Hindlimb muscle (tissue), 1 donor: Measurements from ENCODE around the gene PEMT. TPM values are rescaled to one million over a fixed set of nuclear protein-coding genes. Genes with fewer than 3 reads are reported as not detected.

Experiments used
- DNase-seq: peaks from one replicate; pipeline ENCODE4 v3.0.0-alpha.2; 2013
- polyA plus RNA-seq: library from polyadenylated mRNA; unstranded; fragments of 120-200 nt; gene quantifications from one replicate; pipeline ENCODE4 v1.2.1, GENCODE V29; 2013; ENCODE audit not compliant: insufficient read length

Gene PEMT
- polyA plus RNA-seq, 1 donor = 28.3 TPM

GRCh38 chr17:17605083-17605728 lies 13.7 kb upstream of the PEMT start:
- no peak for DNase-seq

DNA sequence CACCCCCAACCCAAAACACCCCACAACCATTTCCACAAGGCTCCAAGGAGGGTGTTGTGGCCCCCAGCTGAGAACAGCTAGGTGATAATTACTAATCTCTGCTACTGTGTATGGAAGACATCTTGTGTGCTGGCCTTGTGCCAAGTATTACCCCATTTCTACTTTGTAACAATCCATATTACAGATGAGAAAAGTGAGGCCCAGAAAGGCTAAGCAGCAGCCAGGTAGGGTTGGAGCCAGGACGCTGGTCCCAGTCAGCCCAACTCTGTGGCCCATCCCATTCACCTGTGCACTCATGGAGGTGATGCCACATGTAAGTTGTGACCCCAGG lies 12.4 kb upstream of the PEMT start:
- DNase-seq = no peak

DNA sequence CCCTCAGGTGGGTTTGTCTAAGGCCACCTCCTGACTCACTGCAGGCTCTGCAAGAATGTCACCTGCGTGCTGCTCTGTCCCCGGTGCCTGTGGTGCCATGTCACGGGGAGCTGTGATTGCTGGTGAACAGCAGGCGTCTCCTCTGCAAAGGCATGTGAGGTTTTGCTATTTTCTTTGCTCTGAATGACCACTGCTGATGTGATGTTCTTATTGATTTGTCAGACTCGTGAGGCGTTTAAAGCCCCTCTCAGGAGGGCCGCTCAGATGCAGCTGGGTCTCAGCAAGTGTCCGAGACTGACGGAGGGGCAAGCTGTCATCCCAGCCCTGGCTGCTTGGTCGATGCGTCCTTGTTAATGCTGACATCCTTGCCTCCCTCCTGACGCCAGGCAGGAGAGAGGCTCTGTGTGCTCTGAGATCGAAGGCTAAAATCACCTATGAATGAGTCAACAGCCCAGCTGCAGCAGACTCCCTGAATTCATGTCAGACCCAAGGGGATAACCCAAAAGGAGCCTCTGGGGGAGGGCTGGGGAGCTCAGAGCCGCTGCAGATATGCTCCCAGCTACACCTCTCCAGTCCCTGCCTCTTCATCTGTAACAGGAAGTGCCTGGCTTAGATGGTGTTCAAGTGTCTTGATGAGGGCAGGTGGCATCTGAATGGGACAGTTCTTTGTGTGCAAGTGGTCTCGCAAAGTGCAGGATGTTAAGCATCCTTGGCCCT lies 11.8 kb upstream of the PEMT start:
- no peak for DNase-seq

DNA sequence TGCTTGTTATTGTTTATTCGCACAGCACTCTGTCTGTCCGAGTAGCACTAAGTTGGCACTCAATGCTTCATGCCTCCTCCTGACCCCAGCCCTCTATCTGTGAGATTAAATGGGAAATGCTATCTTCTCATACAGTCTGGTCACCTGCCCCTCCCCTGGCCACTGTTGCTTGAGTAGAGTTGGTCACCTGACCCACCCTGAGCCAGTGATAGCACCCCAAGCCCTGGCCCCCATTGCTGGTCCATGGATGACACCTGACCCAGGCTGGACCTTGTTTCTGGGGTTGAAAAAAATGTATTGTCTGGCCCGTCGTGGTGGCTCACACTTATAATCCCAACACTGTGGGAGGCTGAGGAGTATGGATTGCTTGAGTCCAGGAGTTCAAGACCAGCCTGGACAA lies 8.5 kb upstream of the PEMT start:
- DNase-seq = no peak

DNA sequence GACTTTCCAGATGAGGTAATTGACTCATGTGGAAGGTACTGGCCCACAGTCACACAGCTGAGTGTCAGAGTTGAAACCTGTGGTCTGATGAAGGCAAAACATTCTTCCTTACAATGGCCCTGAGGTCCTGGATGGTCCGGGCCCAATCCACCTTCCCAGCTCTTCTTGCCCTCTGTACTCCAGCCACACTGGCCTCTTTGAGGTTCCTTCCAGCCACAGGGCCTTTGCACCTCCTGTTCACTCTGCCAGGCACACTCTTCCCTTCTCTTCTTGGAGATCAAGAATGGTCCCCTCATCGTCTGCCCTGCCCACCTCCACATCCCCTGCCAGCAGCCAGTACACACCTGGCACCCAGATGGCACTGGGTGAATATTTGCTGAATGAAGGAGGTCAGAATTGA lies 6.5 kb upstream of the PEMT start:
- DNase-seq = no peak

DNA sequence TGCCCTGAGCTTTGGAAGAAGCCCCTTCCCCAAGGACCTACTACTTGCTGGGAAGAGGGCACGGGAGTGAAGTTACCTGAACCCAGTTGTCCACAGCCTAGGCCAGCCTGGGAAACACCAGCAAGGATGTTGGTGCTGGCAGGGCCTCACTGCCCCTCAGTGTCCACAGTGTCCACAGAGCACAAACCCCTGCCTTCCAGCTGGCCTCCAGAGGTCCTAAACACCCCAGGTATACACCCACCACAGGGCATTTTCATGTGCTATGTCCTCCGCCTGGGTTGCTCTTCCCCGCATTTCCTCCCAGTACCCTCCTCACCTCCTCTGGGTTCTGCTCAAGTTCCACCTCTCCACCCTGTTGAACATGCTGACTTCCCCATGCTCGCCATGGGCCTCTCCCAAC lies 4.2 kb upstream of the PEMT start:
- no peak for DNase-seq

DNA sequence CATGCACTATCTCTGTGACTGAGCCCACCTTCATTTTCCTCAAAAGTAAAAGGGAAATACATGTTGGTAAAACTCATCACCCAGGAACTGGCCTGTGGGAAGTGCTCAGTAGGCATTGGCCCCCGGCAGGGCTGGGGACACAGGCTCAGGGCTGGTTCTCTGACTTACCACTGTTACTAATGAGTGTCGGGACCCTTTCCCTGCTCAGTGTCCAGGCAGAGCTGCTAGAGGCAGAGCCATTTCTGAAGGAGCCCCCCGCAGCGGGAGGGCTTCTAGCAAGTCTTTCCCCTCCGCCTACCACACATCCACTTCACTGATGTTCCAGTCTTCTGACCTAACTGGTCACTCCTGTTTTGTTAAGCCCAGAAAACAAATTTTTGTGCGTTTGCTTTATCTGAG lies 1.7 kb upstream of the PEMT start:
- DNase-seq = no peak

GRCh38 chr17:17590883-17591354 lies 589 bp downstream of the PEMT start:
- DNase-seq = no peak

GRCh38 chr17:17590141-17590751 lies 1.3 kb downstream of the PEMT start:
- DNase-seq = no peak

DNA sequence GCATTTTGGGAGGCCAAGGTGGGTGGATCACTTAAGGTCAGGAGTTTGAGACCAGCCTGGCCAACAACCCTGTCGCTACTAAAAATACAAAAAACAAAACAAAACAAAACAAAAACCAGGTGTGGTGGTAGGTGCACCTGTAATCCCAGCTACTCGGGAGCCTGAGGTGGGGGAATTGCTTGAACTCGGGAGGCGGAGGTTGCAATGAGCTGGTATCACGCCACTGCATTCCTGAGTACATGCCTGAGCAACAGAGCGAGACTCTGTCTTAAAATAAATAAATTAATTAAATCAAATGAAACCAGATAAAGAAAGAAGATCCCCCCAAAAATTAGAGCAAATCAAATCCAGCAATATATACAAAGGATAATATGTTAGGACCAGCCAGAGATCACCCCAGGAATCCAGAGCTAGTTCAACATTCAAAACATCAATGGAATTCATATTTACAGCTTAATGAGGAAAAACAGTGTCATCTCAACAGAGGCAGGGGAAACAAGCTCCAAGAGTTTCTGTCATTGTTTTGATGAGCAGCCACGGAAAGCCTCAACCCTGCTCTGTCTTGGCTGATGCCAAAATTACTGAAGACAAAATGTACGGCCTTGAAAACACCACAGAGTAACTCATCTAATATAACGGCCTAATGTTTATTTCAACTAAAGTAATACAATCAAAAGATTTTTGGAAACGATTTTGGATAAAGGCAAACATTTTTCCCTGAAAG lies 3.7 kb downstream of the PEMT start:
- no peak for DNase-seq

DNA sequence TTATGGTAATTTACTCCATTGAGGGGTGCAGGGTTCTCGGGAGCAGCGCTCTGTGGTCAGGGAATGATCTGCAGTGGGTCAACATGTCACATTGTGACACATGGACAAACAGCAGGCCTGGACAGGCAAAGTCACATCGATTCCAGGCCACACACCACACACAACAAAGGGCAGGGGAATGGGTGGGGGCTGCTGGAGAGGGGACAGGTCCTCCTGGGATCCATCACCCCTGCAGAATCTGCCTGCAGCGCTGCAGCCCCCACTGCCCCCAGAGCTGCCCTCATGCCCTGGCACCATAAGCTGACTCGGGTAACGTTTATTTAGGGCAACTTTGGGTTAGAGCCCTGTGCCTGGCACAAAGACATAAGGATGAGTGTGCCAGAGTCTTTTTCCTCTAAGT lies 9.1 kb downstream of the PEMT start:
- DNase-seq = no peak

DNA sequence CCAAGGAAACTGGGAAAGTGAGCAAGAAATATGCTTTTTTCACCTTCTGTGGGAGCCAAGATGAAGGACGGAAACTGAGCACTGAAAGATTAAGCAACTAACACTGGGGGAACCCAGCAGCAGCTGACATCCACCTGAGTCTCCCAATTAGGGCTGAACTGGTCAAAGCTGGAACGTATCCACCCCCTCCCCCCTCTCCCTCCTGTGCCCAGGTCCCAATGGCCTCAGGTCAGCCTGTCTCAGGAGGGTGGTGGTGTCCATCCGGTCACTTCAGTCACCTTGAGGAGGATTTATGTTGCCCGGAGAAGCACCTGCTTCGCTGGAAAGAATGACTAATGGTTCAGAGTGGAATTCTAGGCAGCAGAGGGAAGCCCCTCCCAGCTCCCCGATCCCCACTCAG lies 10.0 kb downstream of the PEMT start:
- DNase-seq = no peak

DNA sequence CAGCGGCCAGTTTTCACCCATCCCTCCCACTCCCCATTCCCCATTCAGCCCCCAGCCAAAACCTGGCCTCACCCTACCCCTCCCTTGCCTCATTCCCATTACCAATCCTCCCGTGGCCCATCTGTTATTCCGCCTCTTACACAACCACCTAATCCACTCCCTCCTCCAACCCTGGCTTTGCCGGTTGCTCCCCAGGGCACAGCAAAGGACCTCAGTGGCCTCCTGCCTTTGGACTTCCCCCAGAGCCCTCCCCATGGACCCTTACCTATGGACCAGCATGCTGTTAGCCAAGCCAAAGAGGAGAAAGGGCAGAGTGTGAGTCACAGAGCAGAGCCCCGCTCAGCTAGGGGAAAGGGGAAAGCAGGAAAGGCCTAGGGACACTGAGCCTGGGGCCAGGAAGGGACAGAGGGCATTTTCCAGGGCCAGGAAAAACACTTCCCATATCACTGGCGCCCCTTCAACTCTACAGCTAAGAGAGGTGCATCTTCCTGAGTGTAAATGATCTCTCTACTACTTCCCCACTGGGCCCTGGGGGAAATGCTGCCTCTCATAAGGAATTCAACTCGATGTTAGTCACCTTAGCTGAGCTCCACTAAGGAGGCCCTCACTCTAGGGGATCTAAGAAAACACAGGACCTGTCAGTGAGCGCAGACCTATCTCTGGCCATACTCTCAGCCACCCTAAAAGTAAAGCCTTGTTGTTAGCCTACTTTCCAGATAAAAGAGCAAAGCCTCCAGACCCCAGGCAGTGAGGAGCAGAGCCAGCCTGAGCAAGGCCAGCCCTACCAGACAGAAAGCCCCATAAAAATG lies 10.6 kb downstream of the PEMT start:
- no peak for DNase-seq

GRCh38 chr17:17579691-17580090 lies 11.8 kb downstream of the PEMT start:
- DNase-seq = no peak

GRCh38 chr17:17577373-17577772 lies 14.1 kb downstream of the PEMT start:
- DNase-seq = no peak

DNA sequence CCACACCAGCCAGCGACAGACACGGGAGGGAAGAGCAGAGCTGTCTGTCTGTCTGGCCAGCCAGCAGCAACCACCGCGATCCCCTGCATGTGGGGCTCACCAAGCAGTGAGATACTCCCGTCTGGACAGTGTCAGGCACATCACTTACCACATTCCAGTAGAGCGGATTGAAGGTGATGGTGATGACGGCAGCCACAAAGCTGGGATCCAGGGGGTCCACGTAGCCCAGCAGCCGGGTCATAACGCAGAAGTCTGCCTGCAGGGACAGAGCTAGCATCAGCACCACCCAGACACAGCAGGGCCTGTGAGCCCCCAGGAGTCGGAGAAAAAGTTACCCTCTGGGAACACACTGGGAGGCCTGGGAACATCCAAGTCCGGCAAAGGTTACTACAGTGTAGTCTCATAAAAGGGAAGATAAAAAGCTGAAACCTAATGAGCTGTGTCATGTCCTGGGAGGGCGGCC lies 14.7 kb downstream of the PEMT start:
- no peak for DNase-seq

GRCh38 chr17:17575360-17576251 lies 15.9 kb downstream of the PEMT start:
- DNase-seq = no peak

DNA sequence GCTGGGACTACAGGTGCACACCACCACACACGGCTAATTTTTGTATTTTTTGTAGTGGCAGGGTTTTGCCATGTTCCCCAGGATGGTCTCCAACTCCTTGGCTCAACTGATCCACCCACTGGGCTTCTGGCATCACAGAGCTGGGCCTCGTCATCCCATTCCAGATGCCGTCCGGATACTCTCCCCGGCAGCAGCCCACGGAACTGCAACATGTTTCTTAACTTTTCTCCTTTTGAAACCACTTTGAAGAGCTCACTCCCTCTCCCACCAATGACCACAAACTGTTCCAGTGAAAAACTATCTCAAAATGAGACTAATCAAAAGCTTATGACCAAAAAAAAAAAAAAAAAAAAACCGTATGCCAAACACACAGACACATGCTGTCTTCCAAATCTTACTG lies 17.6 kb downstream of the PEMT start:
- DNase-seq = no peak

GRCh38 chr17:17572010-17572785 lies 19.3 kb downstream of the PEMT start:
- DNase-seq = no peak
